Natural killer cell (primary cell): ENCODE data around the gene KCNA5. TPM values are rescaled to one million over a fixed set of nuclear protein-coding genes. Genes with fewer than 3 reads are reported as not detected.

Experiments
- ATAC-seq, 3 donors: fragments of 150-1000 bp in 2 of 3; fragments of 200-7000 bp in 1 of 3; cut with Tn5 transposase; 1 replicate in 1 of 3; 2 replicates in 2 of 3; pipeline ENCODE4 v1.10.0; 2021; ENCODE audit warnings: mild to moderate bottlenecking in 2 of 3, moderate library complexity in 2 of 3
- DNase-seq, 2 donors: peaks; one replicate each; pipeline versions ENCODE4 v3.0.0 to v3.0.0-alpha.2; 2013 to 2021; ENCODE audit warnings: mixed read lengths in 1 of 2
- H3K27ac ChIP-seq: one replicate; pipeline ENCODE4 v1.5.1; 2013; ENCODE audit warnings: mild to moderate bottlenecking, low read length
- H3K27me3 ChIP-seq: one replicate; pipeline ENCODE4 v1.6.1; 2013; ENCODE audit warnings: low read length; ENCODE audit not compliant: control insufficient read depth, insufficient read depth
- H3K36me3 ChIP-seq: one replicate; pipeline ENCODE4 v1.6.1; 2013; ENCODE audit warnings: low read length; ENCODE audit not compliant: control insufficient read depth, insufficient read depth
- H3K4me1 ChIP-seq: one replicate; pipeline ENCODE4 v1.6.1; 2013; ENCODE audit warnings: low read length; ENCODE audit not compliant: control insufficient read depth, insufficient read depth
- H3K4me3 ChIP-seq: one replicate; pipeline ENCODE4 v1.5.1; 2013; ENCODE audit warnings: low read length
- H3K9me3 ChIP-seq: one replicate; pipeline ENCODE4 v1.6.1; 2013; ENCODE audit warnings: low read length; ENCODE audit not compliant: control insufficient read depth, insufficient read depth
- H3K27ac Mint-ChIP-seq, 2 donors: one replicate each; pipeline ENCODE4 v1.8.0; 2022; ENCODE audit warnings: mild to moderate bottlenecking in 2 of 2, mixed read lengths in 2 of 2, moderate library complexity in 1 of 2
- H3K27me3 Mint-ChIP-seq, 2 donors: one replicate each; pipeline ENCODE4 v1.8.0; 2022; ENCODE audit warnings: low read depth in 2 of 2, mixed read lengths in 2 of 2
- H3K36me3 Mint-ChIP-seq: one replicate; pipeline ENCODE4 v1.8.0; 2022; ENCODE audit warnings: mixed read lengths
- H3K4me1 Mint-ChIP-seq, 2 donors: one replicate each; pipeline ENCODE4 v1.8.0; 2022; ENCODE audit warnings: mixed read lengths in 2 of 2
- H3K4me3 Mint-ChIP-seq: one replicate; pipeline ENCODE4 v1.8.0; 2022; ENCODE audit warnings: mild to moderate bottlenecking, moderate library complexity, mixed read lengths
- H3K9me3 Mint-ChIP-seq, 2 donors: one replicate each; pipeline ENCODE4 v1.8.0; 2022; ENCODE audit warnings: mixed read lengths in 2 of 2
- CTCF ChIP-seq: fragments of 200-600 bp; IDR thresholded peaks from one replicate; pipeline ENCODE4 v1.8.0; 2022; ENCODE audit warnings: antibody characterized with exemption
- WGBS: methylation state at CpG from one replicate; pipeline ENCODE4 v1.1.7; 2013; ENCODE audit warnings: missing lambda C conversion rate; ENCODE audit not compliant: insufficient coverage; 5-methylcytosine and 5-hydroxymethylcytosine counted together
- intact Hi-C: fragments of 100-400 bp; cut with micrococcal nuclease; formaldehyde crosslinking; loops from one replicate; pipeline ENCODE4 v1.14.2; 2022
- total RNA-seq, 4 donors: library from RNA; stranded (reverse); fragments of 120-200 nt in 1 of 4; gene quantifications; one replicate each; pipeline versions ENCODE4 v1.2.3 to v1.2.4, GENCODE V29; 2013 to 2022

The KCNA5 gene
- total RNA-seq, 3 donors from 2014 or later (not counting 1 experiment from before 2014, with no cell fraction given) = 0.13 TPM; not detected in 2

- Mint-ChIP-seq H3K36me3 (no peaks in the 10 kb centered on the region), H3K27ac (no peak overlapping the region), H3K9me3 (no peaks in the 10 kb centered on the region), H3K4me3 (no peak overlapping the region), H3K4me1 (no peaks in the 10 kb centered on the region), H3K27me3 (peaks cover 5 to 9% of the 10 kb centered on the region in 2 donors)
- Histone ChIP-seq H3K27me3 (no peaks in the 10 kb centered on the region), H3K27ac (no peak overlapping the region), H3K36me3 (no peaks in the 10 kb centered on the region), H3K4me1 (no peaks in the 10 kb centered on the region), H3K9me3 (no peaks in the 10 kb centered on the region), H3K4me3 (no peak overlapping the region)
- WGBS = 95% methylated on average over 11 of the region's 11 CpGs
- ATAC-seq (no peak), DNase-seq (no peak)
- intact Hi-C loops = no loop called here
- TF ChIP-seq CTCF = no peak
Measured at GRCh38 chr12:5032821-5033220, 10.9 kb upstream of the KCNA5 start.

- TF ChIP-seq CTCF = no peak
- Mint-ChIP-seq H3K27ac (no peak overlapping the region), H3K9me3 (no peaks in the 10 kb centered on the region), H3K4me1 (no peaks in the 10 kb centered on the region), H3K27me3 (peaks cover 10 to 17% of the 10 kb centered on the region in 2 donors), H3K4me3 (no peak overlapping the region), H3K36me3 (no peaks in the 10 kb centered on the region)
- Histone ChIP-seq H3K27me3 (no peaks in the 10 kb centered on the region), H3K4me1 (no peaks in the 10 kb centered on the region), H3K27ac (no peak overlapping the region), H3K4me3 (no peak overlapping the region), H3K9me3 (no peaks in the 10 kb centered on the region), H3K36me3 (no peaks in the 10 kb centered on the region)
- DNase-seq (no peak), ATAC-seq (no peak)
- 67% methylated on average over 1 of the region's 1 CpG for WGBS
- intact Hi-C loops = no loop called here
Measured at GRCh38 chr12:5033883-5034282, 9.8 kb upstream of the KCNA5 start.

GRCh38 chr12:5034603-5035002, 9.1 kb upstream of the KCNA5 start:
- Histone ChIP-seq H3K27ac (no peak overlapping the region), H3K36me3 (no peaks in the 10 kb centered on the region), H3K9me3 (no peaks in the 10 kb centered on the region), H3K4me1 (no peaks in the 10 kb centered on the region), H3K4me3 (no peak overlapping the region), H3K27me3 (no peaks in the 10 kb centered on the region)
- 73% methylated on average over 3 of the region's 5 CpGs for WGBS
- H3K36me3 Mint-ChIP-seq = no peaks in the 10 kb centered on the region
- ATAC-seq (no peak), DNase-seq (no peak)
- no peak overlapping the region for H3K27ac Mint-ChIP-seq
- no peak overlapping the region for H3K4me3 Mint-ChIP-seq
- TF ChIP-seq CTCF = no peak
- H3K9me3 Mint-ChIP-seq = no peaks in the 10 kb centered on the region
- H3K4me1 Mint-ChIP-seq = no peaks in the 10 kb centered on the region
- H3K27me3 Mint-ChIP-seq = peaks cover 12 to 24% of the 10 kb centered on the region in 2 donors
- intact Hi-C loops = no loop called here

GRCh38 chr12:5035618-5036017, 8.1 kb upstream of the KCNA5 start:
- WGBS = 75% methylated on average over 4 of the region's 6 CpGs
- H3K36me3 ChIP-seq = no peaks in the 10 kb centered on the region
- H3K4me1 Mint-ChIP-seq = no peaks in the 10 kb centered on the region
- H3K27ac Mint-ChIP-seq = no peak overlapping the region
- TF ChIP-seq CTCF = no peak
- H3K4me3 ChIP-seq = no peak overlapping the region
- no peaks in the 10 kb centered on the region for H3K9me3 ChIP-seq
- peaks cover 10 to 28% of the 10 kb centered on the region in 2 donors for H3K27me3 Mint-ChIP-seq
- peaks cover 2% of the 10 kb centered on the region for H3K27me3 ChIP-seq
- intact Hi-C loops = no loop called here
- H3K27ac ChIP-seq = no peak overlapping the region
- H3K4me3 Mint-ChIP-seq = no peak overlapping the region
- no peaks in the 10 kb centered on the region for H3K9me3 Mint-ChIP-seq
- no peak for ATAC-seq
- H3K36me3 Mint-ChIP-seq = no peaks in the 10 kb centered on the region
- H3K4me1 ChIP-seq = no peaks in the 10 kb centered on the region
- no peak for DNase-seq
